PC-3 (cell line): ENCODE results near the gene CCR7. TPM values are rescaled to one million over a fixed set of nuclear protein-coding genes. Genes with fewer than 3 reads are reported as not detected.

Source experiments
- ATAC-seq: fragments of 200-7000 bp; cut with Tn5 transposase; 2 replicates; pipeline ENCODE4 v1.9.1; 2020; ENCODE audit warnings: mild to moderate bottlenecking, moderate library complexity
- BruUV-seq: library from RNA; stranded (reverse); fragments of 400-500 nt; replicated peaks from 2 replicates; lab custom pipeline; 2021; lab: Mats Ljungman, UMichigan
- CTCF ChIA-PET: fragments of 300-600 bp; sonication (Branson Sonifier 250); formaldehyde crosslinking; loops from one replicate; lab custom pipeline; 2022; ENCODE audit warnings: antibody characterized with exemption; lab: Charles Lee
- POLR2A ChIA-PET: fragments of 300-600 bp; sonication (Branson Sonifier 250); formaldehyde crosslinking; loops from one replicate; lab custom pipeline; 2022; ENCODE audit warnings: antibody characterized with exemption; ENCODE audit not compliant: unreplicated experiment; lab: Charles Lee
- DNase-seq: peaks from one replicate; pipeline ENCODE4 v3.0.0-alpha.2; 2015
- H2AFZ ChIP-seq: fragments of 300-600 bp; sonication (generic); 2 replicates; pipeline ENCODE4 v1.6.0; 2016; ENCODE audit warnings: antibody characterized with exemption, low read length
- H3F3A ChIP-seq: fragments of 300-600 bp; sonication (generic); one replicate; pipeline ENCODE4 v1.6.0; 2017; ENCODE audit warnings: antibody characterized with exemption, low read length, control low read depth, mild to moderate bottlenecking; ENCODE audit not compliant: unreplicated experiment
- H3K27ac ChIP-seq: fragments of 300-600 bp; sonication (generic); 2 replicates; pipeline ENCODE4 v1.5.1; 2016; ENCODE audit warnings: mild to moderate bottlenecking, low read length
- H3K27me3 ChIP-seq: fragments of 300-600 bp; sonication (generic); 2 replicates; pipeline ENCODE4 v1.6.1; 2016; ENCODE audit warnings: low read length, mixed read lengths
- H3K36me3 ChIP-seq: fragments of 300-600 bp; sonication (generic); 2 replicates; pipeline ENCODE4 v1.6.1; 2016; ENCODE audit warnings: low read depth, mixed run types, low read length, mixed read lengths
- H3K4me1 ChIP-seq: fragments of 300-600 bp; sonication (generic); 2 replicates; pipeline ENCODE4 v1.5.1; 2016; ENCODE audit warnings: low read length; ENCODE audit not compliant: insufficient read depth
- H3K4me2 ChIP-seq: fragments of 300-600 bp; sonication (generic); 2 replicates; pipeline ENCODE4 v1.6.0; 2016; ENCODE audit warnings: low read length
- H3K4me3 ChIP-seq: fragments of 300-600 bp; sonication (generic); 2 replicates; pipeline ENCODE4 v1.5.1; 2016; ENCODE audit warnings: mild to moderate bottlenecking, low read length, mixed read lengths
- H3K79me2 ChIP-seq: fragments of 300-600 bp; sonication (generic); 2 replicates; pipeline ENCODE4 v1.6.1; 2017; ENCODE audit warnings: low read length, mixed read lengths
- H3K9ac ChIP-seq: fragments of 300-600 bp; sonication (generic); 2 replicates; pipeline ENCODE4 v1.6.0; 2016; ENCODE audit warnings: mild to moderate bottlenecking, low read length
- H3K9me2 ChIP-seq: fragments of 300-600 bp; sonication (generic); replicated peaks from 2 replicates; pipeline ENCODE4 v1.6.1; 2016; ENCODE audit warnings: mixed run types, low read length, mixed read lengths
- H3K9me3 ChIP-seq: fragments of 300-600 bp; sonication (generic); 2 replicates; pipeline ENCODE4 v1.6.1; 2016; ENCODE audit warnings: low read length, mixed read lengths
- H4K20me1 ChIP-seq: fragments of 300-600 bp; sonication (generic); 2 replicates; pipeline ENCODE4 v1.6.1; 2016; ENCODE audit warnings: low read length, mixed read lengths
- EZH2 ChIP-seq: fragments of 300-600 bp; sonication (generic); IDR thresholded peaks from one replicate; pipeline ENCODE4 v1.6.1; 2017; ENCODE audit warnings: antibody characterized with exemption, mild to moderate bottlenecking, low read length; ENCODE audit not compliant: unreplicated experiment
- EZH2phosphoT487 ChIP-seq: fragments of 300-600 bp; sonication (generic); IDR thresholded peaks from 2 replicates; pipeline ENCODE4 v1.6.1; 2018; ENCODE audit warnings: mild to moderate bottlenecking, antibody characterized with exemption, low read length, borderline replicate concordance
- intact Hi-C: fragments of 100-400 bp; cut with micrococcal nuclease; formaldehyde crosslinking; loops from 2 replicates; pipeline ENCODE4 v1.9.0; 2023
- total RNA-seq: library from RNA; depleted of rRNA; stranded (reverse); fragments of >200 nt; gene quantifications from 2 replicates; pipeline ENCODE4 v1.2.3, GENCODE V29; 2014
- TF ChIP-seq, protein P1 (sequence below): fragments of 300-600 bp; sonication (generic); conservative IDR thresholded peaks from 2 replicates; pipeline ENCODE4 v1.5.1; 2017; ENCODE audit warnings: antibody characterized with exemption, low read depth, mild to moderate bottlenecking, low read length

The CCR7 gene
- total RNA-seq, 1 experiment from 2014 or later, result not detected

DNA sequence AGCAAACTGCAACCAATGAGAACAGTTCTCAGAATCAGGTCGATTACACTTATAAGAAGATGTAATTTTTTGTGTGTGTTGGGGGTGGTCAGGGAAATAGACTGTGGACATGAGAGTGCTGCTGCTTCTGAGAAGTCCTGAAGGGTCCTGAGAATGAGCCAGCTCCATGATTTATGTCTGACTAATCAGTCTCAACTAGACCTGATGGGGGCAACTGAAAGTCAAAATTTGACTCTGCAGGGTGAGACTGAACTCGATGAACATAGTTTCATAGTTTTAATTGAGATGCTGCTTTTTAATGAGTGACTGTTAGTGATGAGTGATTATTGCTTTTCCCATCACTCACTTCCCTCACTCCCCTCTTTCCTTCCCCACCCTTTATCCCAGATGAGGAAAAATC lies 45.1 kb upstream of the CCR7 start:
- no peaks in the 10 kb centered on the region for H3K9me2 ChIP-seq
- H3K27me3 ChIP-seq, result no peaks in the 10 kb centered on the region
- intact Hi-C loops, result no loop called here
- ATAC-seq (no peak), DNase-seq (no peak)
- TF ChIP-seq EZH2phosphoT487 (no peak), EZH2 (no peak)
- TF ChIP-seq, protein P1, sequence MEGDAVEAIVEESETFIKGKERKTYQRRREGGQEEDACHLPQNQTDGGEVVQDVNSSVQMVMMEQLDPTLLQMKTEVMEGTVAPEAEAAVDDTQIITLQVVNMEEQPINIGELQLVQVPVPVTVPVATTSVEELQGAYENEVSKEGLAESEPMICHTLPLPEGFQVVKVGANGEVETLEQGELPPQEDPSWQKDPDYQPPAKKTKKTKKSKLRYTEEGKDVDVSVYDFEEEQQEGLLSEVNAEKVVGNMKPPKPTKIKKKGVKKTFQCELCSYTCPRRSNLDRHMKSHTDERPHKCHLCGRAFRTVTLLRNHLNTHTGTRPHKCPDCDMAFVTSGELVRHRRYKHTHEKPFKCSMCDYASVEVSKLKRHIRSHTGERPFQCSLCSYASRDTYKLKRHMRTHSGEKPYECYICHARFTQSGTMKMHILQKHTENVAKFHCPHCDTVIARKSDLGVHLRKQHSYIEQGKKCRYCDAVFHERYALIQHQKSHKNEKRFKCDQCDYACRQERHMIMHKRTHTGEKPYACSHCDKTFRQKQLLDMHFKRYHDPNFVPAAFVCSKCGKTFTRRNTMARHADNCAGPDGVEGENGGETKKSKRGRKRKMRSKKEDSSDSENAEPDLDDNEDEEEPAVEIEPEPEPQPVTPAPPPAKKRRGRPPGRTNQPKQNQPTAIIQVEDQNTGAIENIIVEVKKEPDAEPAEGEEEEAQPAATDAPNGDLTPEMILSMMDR, result no peak
- no TSS peak for BruUV-seq
- H3K4me1 ChIP-seq, result no peaks in the 10 kb centered on the region
- POLR2A ChIA-PET, result no interaction called here
- H3K4me2 ChIP-seq, result no peak overlapping the region
- no peaks in the 10 kb centered on the region for H3K36me3 ChIP-seq
- no peak overlapping the region for H3K27ac ChIP-seq
- H3K79me2 ChIP-seq, result no peaks in the 10 kb centered on the region
- H2AFZ ChIP-seq, result no peak overlapping the region
- H4K20me1 ChIP-seq, result no peaks in the 10 kb centered on the region
- H3K4me3 ChIP-seq, result no peak overlapping the region
- no peaks in the 10 kb centered on the region for H3F3A ChIP-seq
- no peaks in the 10 kb centered on the region for H3K9me3 ChIP-seq
- CTCF ChIA-PET, result no interaction called here
- H3K9ac ChIP-seq, result no peak overlapping the region

DNA sequence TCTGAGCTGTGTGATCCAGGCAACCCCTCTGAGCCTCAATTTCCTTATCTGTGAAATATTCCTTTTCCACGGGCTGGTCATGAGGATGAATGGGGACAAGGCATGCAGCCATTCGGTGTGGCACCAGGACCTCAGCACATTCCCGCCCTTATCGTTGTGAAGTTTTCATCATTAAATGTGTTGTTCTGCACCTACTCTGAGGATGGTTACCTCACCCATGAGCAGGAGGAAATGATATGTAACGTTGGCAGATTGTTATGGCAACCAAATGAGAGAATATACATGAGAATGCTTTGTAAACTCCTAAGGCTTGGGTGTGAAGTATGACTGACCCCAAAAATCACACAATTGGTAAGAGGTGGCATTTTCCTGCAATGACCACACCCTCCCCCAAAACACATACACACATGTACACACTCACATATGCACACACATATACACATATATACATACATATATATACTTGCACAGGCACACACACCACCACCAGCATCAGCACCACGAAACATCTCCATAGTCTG lies 42.8 kb upstream of the CCR7 start:
- H2AFZ ChIP-seq, result no peak overlapping the region
- H3K4me1 ChIP-seq, result no peaks in the 10 kb centered on the region
- ATAC-seq (no peak), DNase-seq (no peak)
- no peak overlapping the region for H3K4me3 ChIP-seq
- no peaks in the 10 kb centered on the region for H3F3A ChIP-seq
- no peaks in the 10 kb centered on the region for H3K9me3 ChIP-seq
- ChIA-PET CTCF (no interaction called here), POLR2A (no interaction called here)
- no peaks in the 10 kb centered on the region for H3K9me2 ChIP-seq
- TF ChIP-seq EZH2, result no peak
- intact Hi-C loops, result no loop called here
- no peak overlapping the region for H3K9ac ChIP-seq
- no peak overlapping the region for H3K4me2 ChIP-seq
- H3K27me3 ChIP-seq, result no peaks in the 10 kb centered on the region
- no peaks in the 10 kb centered on the region for H4K20me1 ChIP-seq
- no peaks in the 10 kb centered on the region for H3K79me2 ChIP-seq
- no peaks in the 10 kb centered on the region for H3K36me3 ChIP-seq
- no peak overlapping the region for H3K27ac ChIP-seq
- no TSS peak for BruUV-seq

DNA sequence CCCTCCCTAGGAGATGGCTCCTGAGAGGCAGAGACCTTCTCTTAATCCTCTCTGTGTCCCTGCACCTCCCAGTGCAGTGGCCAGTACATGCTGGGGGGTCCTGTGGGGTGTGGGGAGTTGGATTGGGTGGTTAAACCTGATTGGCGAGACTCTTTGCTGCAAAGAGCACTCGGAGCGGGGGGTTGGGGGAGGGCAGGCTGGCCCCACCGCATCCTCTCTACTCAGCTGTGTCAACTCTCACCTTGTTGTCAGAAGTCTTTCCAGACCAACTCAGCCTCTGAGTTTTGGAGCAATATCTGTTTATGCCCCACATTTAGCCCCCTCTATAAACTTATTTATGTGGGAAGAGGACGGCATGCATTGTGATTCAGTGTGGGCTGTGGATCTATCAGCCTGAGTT lies 42.4 kb upstream of the CCR7 start:
- ATAC-seq (no peak), DNase-seq (no peak)
- TF ChIP-seq EZH2 (no peak), EZH2phosphoT487 (no peak)
- TF ChIP-seq, protein P1, result no peak
- no peaks in the 10 kb centered on the region for H3K27me3 ChIP-seq
- no peak overlapping the region for H3K4me2 ChIP-seq
- no peaks in the 10 kb centered on the region for H3K36me3 ChIP-seq
- CTCF ChIA-PET, result no interaction called here
- no peaks in the 10 kb centered on the region for H4K20me1 ChIP-seq
- H3K4me1 ChIP-seq, result no peaks in the 10 kb centered on the region
- H3F3A ChIP-seq, result no peaks in the 10 kb centered on the region
- no peaks in the 10 kb centered on the region for H3K9me2 ChIP-seq
- no peak overlapping the region for H3K4me3 ChIP-seq
- BruUV-seq, result no TSS peak
- no peaks in the 10 kb centered on the region for H3K9me3 ChIP-seq
- no peak overlapping the region for H3K9ac ChIP-seq
- intact Hi-C loops, result no loop called here
- H2AFZ ChIP-seq, result no peak overlapping the region
- no peak overlapping the region for H3K27ac ChIP-seq
- no peaks in the 10 kb centered on the region for H3K79me2 ChIP-seq
- POLR2A ChIA-PET, result no interaction called here
